ENCODE data around the gene RPS27A. TPM values are rescaled to one million over a fixed set of nuclear protein-coding genes. Genes with fewer than 3 reads are reported as not detected.
A peak's percentile ranks its signal among the peaks of the same experiment; 100 is the strongest.
"Not testable (repeated sequence)": the region's sequence is repeated elsewhere in the genome, so short reads cannot be mapped to it uniquely, and the experiment has no call there.

Gene RPS27A
- total RNA-seq, 4 donors from 2014 or later: 597 to 2,221 (median 1,586) TPM

DNA sequence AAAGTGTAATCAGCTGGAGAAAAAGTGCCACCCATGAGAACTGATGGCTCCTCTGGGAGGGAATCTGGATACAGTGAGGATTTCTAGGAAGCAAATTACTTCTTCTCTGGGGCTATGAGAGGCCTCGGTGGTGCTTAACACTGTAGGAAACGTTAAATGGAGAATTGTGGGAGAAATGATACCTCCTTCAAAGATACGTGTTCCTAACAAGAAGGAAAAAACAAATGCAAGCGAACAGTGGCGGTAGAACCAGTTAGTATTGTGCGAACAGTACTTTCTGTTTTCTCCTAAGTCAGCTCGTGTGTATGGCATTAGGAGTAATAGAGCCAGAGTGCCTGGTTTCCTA, 37.1 kb downstream of the RPS27A start:
- Histone ChIP-seq H3K36me3 (peaks cover 9 to 27% (median 19%) of the 10 kb centered on the region in 4 donors), H3K4me3 (peak overlapping the region; percentile 71 to 83 (median 72)), H3K27ac (replicated peaks in 1 of 4) (peak overlapping the region; percentile 83 to 90 (median 88)), H3K27me3 (no peaks in the 10 kb centered on the region), H3K9me3 (no peaks in the 10 kb centered on the region), H3K4me1 (peaks cover 13 to 20% (median 18%) of the 10 kb centered on the region in 4 donors)
- WGBS: 51% methylated on average over 7 of the region's 7 CpGs
- no peak for TF ChIP-seq POLR2A (IDR thresholded peaks at IDR 0.05; ENCODE audit: low read depth)
- no peak for TF ChIP-seq EP300 (IDR thresholded peaks at IDR 0.05)
- no peak for TF ChIP-seq POLR2AphosphoS5 (IDR thresholded peaks at IDR 0.05)
- TF ChIP-seq, protein P1, sequence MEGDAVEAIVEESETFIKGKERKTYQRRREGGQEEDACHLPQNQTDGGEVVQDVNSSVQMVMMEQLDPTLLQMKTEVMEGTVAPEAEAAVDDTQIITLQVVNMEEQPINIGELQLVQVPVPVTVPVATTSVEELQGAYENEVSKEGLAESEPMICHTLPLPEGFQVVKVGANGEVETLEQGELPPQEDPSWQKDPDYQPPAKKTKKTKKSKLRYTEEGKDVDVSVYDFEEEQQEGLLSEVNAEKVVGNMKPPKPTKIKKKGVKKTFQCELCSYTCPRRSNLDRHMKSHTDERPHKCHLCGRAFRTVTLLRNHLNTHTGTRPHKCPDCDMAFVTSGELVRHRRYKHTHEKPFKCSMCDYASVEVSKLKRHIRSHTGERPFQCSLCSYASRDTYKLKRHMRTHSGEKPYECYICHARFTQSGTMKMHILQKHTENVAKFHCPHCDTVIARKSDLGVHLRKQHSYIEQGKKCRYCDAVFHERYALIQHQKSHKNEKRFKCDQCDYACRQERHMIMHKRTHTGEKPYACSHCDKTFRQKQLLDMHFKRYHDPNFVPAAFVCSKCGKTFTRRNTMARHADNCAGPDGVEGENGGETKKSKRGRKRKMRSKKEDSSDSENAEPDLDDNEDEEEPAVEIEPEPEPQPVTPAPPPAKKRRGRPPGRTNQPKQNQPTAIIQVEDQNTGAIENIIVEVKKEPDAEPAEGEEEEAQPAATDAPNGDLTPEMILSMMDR (IDR thresholded peaks at IDR 0.05): no peak
- intact Hi-C loops (cut with DNase I): loop anchor here (2.0 to 10.0 kb wide), 3 partner anchors 65 to 245 kb away; partner anchors contain the start of gene CFAP36
- no peak for DNase-seq (ENCODE audit: extremely low spot score)

DNA sequence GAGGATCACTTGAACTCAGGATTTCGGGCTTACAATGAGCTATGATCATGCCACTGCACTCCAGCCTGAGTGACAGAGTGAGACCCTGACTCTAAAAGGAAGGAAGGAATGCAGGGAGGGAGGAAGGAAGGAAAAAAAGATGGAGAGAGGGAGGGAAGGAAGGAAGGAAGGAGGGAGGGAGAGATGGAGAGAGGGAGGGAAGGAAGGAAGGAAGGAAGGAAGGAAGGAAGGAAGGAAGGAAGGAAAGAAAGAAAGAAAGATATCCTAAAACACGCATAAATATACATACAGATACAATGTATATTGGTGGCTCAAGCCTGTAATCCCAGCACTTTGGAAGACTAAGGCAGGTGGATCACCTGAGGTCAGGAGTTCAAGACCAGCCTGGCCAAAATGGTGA, 41.9 kb downstream of the RPS27A start:
- intact Hi-C loops (cut with DNase I): not testable (repeated sequence)

DNA sequence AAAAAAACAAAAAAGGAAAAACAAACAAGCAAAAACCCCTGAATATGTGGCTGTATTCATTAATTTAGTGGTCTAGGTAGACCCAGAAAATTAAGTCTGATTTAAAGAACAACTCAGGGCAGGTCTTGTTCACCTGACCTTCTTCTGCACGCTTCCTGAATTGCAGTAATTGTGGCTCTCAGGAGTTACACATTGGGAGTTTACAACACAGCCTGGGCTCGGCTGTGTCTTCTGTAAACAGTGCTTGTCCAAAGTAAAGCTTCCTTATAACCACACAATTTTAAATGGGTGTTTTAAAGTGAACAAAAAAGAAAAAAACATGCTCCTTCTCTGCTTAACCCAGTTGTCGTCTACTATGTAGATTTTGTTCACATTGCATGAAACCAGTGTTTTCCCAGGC, 44.8 kb downstream of the RPS27A start:
- Histone ChIP-seq H3K4me3 (no peak overlapping the region), H3K4me1 (peaks cover 0 to 7% (median 3%) of the 10 kb centered on the region in 4 donors), H3K27me3 (peaks cover 0 to 11% (median 0%) of the 10 kb centered on the region in 4 donors), H3K27ac (replicated peaks in 1 of 4) (no peak overlapping the region), H3K36me3 (no peaks in the 10 kb centered on the region), H3K9me3 (no peaks in the 10 kb centered on the region)
- 67% methylated on average over 3 of the region's 3 CpGs for WGBS
- TF ChIP-seq POLR2AphosphoS5 (IDR thresholded peaks at IDR 0.05): no peak
- TF ChIP-seq EP300 (IDR thresholded peaks at IDR 0.05): no peak
- no peak for TF ChIP-seq POLR2A (IDR thresholded peaks at IDR 0.05; ENCODE audit: low read depth)
- TF ChIP-seq, protein P1 (IDR thresholded peaks at IDR 0.05): no peak
- intact Hi-C loops (cut with DNase I): no loop called here
- DNase-seq (ENCODE audit: extremely low spot score): no peak

More for the DNA sequence above, 41.9 kb downstream of the RPS27A start:
- not testable (repeated sequence) for DNase-seq (ENCODE audit: extremely low spot score); H3K9me3 ChIP-seq; H3K4me3 ChIP-seq; H3K27ac ChIP-seq (replicated peaks in 1 of 4); H3K36me3 ChIP-seq
- 90% methylated on average over 2 of the region's 2 CpGs for WGBS
- Histone ChIP-seq H3K4me1 (peaks cover 5 to 10% (median 9%) of the 10 kb centered on the region in 4 donors), H3K27me3 (peaks cover 0 to 11% (median 0%) of the 10 kb centered on the region in 4 donors)

DNA sequence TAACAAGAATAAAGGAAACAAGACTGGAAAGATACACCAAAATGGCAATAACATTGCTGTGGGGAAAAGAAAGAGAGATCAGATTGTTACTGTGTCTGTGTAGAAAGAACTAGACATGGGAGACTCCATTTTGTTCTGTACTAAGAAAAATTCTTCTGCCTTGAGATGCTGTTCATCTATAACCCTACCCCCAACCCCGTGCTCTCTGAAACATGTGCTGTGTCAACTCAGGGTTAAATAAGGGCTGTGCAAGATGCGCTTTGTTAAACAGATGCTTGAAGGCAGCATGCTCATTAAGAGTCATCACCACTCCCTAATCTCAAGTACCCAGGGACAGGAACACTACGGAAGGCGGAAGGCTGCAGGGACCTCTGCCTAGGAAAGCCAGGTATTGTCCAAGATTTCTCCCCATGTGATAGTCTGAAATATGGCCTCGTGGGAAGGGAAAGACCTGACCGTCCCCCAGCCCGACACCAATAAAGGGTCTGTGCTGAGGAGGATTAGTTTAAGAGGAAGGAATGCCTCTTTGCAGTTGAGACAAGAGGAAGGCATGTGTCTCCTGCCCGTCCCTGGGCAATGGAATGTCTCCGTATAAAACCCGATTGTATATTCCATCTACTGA, 46.8 kb downstream of the RPS27A start:
- peaks cover 14 to 24% (median 20%) of the 10 kb centered on the region in 4 donors for H3K4me1 ChIP-seq
- WGBS: 53% methylated on average over 10 of the region's 10 CpGs
- not testable (repeated sequence) for H3K9me3 ChIP-seq

DNA sequence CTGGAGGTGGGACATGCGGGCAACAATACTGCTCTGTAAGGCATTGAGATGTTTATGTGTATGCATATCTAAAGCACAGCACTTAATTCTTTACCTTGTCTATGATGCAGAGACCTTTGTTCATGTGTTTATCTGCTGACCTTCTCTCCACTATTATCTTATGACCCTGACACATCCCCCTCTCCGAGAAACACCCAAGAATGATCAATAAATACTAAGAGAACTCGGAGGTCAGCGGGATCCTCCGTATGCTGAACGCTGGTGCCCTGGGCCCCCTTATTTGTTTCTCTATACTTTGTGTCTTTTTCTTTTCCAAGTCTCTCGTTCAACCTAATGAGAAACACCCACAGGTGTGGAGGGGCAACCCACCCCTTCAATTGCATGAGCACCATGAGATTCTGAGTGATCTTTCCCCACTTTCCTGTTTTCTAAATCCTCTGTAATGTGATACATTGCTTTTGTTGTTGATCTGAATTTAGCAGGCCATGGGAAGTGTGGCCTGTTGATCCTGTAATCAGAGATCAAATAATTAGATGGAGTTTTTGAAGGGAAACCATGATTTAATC, 47.5 kb downstream of the RPS27A start:
- WGBS: 51% methylated on average over 7 of the region's 7 CpGs
- intact Hi-C loops (cut with DNase I): not testable (repeated sequence)

More for the DNA sequence above, 46.8 kb downstream of the RPS27A start:
- intact Hi-C loops (cut with DNase I); DNase-seq (ENCODE audit: extremely low spot score); H3K36me3 ChIP-seq; H3K27ac ChIP-seq (replicated peaks in 1 of 4); H3K4me3 ChIP-seq: not testable (repeated sequence)
- peaks cover 0 to 11% (median 0%) of the 10 kb centered on the region in 4 donors for H3K27me3 ChIP-seq

DNA sequence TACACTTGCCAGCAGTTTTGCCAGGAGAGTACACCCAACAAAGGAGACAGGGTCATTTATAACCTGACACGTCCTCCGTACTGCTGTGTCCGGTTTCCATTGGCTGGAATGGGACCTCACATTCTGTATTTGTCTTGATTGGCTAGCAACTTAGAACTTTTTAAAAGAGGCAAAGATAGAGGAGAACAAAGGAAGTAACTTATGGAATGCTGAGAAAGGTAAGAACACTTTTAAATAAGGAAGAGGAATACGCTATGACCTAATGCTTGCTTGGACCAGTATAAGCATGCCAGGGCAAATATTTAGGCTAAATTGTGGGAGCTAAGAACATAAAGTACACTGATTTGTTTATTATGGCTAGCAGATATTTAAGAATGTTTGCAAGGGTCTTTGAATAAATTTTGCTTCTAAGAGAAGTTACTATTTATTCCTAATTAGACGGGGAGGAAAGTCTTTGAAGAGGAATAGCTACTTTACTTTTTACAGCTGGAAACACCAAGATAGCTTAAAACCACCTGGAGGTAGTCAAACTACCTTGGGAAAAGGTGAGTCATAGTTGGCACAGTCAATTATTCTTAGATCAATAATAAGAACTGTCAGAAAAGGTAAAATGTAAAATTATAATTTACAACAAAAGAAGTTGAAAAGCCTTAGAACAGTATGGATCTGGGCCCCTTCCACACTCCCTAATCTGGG, 48.5 kb downstream of the RPS27A start:
- intact Hi-C loops (cut with DNase I): not testable (repeated sequence)

More for the DNA sequence above, 47.5 kb downstream of the RPS27A start:
- not testable (repeated sequence) for H3K4me3 ChIP-seq; DNase-seq (ENCODE audit: extremely low spot score); H3K36me3 ChIP-seq; H3K27ac ChIP-seq (replicated peaks in 1 of 4); H3K9me3 ChIP-seq
- Histone ChIP-seq H3K27me3 (peaks cover 0 to 11% (median 0%) of the 10 kb centered on the region in 4 donors), H3K4me1 (peaks cover 16 to 31% (median 25%) of the 10 kb centered on the region in 4 donors)

More for the DNA sequence above, 48.5 kb downstream of the RPS27A start:
- H3K9me3 ChIP-seq; H3K36me3 ChIP-seq; DNase-seq (ENCODE audit: extremely low spot score): not testable (repeated sequence)
- peaks cover 16 to 34% (median 27%) of the 10 kb centered on the region in 4 donors for H3K4me1 ChIP-seq
- peak overlapping the region in 3 of 4 donors; percentile 87 to 94 (median 89) for H3K27ac ChIP-seq (replicated peaks in 1 of 4)
- peak overlapping the region in 1 of 4 donors; percentile 87 for H3K4me3 ChIP-seq
- 92% methylated on average over 5 of the region's 5 CpGs for WGBS
- H3K27me3 ChIP-seq: peaks cover 0 to 11% (median 0%) of the 10 kb centered on the region in 4 donors
